DOHH2 (cell line): ENCODE data around the gene BLNK.

ENCODE experiments used
- H3F3A ChIP-seq: fragments of 200-600 bp; sonication (generic), shearing (Covaris generic); 2 replicates; pipeline ENCODE4 v1.6.0; 2016; ENCODE audit warnings: antibody characterized with exemption, mild to moderate bottlenecking; ENCODE audit not compliant: control insufficient read depth, insufficient read depth
- H3K27ac ChIP-seq: fragments of 200-600 bp; sonication (generic); 2 replicates; pipeline ENCODE4 v1.5.1; 2014; ENCODE audit warnings: low read depth, mild to moderate bottlenecking, low read length, moderate library complexity
- H3K27me3 ChIP-seq: fragments of 200-600 bp; sonication (generic); 2 replicates; pipeline ENCODE4 v1.6.1; 2014; ENCODE audit warnings: mild to moderate bottlenecking, low read length, mixed read lengths; ENCODE audit not compliant: control insufficient read depth
- H3K36me3 ChIP-seq: fragments of 200-600 bp; sonication (generic); 2 replicates; pipeline ENCODE4 v1.6.1; 2014; ENCODE audit warnings: mild to moderate bottlenecking, low read length, moderate library complexity, mixed read lengths; ENCODE audit not compliant: control insufficient read depth
- H3K4me1 ChIP-seq: fragments of 200-600 bp; sonication (generic); 2 replicates; pipeline ENCODE4 v1.6.1; 2014; ENCODE audit warnings: mild to moderate bottlenecking, low read length, mixed read lengths; ENCODE audit not compliant: control insufficient read depth
- H3K4me2 ChIP-seq: fragments of 200-600 bp; sonication (generic); 2 replicates; pipeline ENCODE4 v1.6.0; 2014; ENCODE audit warnings: mild to moderate bottlenecking, low read length, moderate library complexity
- H3K4me3 ChIP-seq: fragments of 200-600 bp; sonication (generic); 2 replicates; pipeline ENCODE4 v1.5.1; 2014; ENCODE audit warnings: mild to moderate bottlenecking, low read length, mixed read lengths
- H3K79me2 ChIP-seq: fragments of 200-600 bp; sonication (generic); 2 replicates; pipeline ENCODE4 v1.6.1; 2014; ENCODE audit warnings: mild to moderate bottlenecking, low read length, mixed read lengths; ENCODE audit not compliant: control insufficient read depth
- H3K9me2 ChIP-seq: fragments of 200-600 bp; sonication (generic); replicated peaks from 2 replicates; pipeline ENCODE4 v1.6.1; 2014; ENCODE audit warnings: mild to moderate bottlenecking, low read length, mixed read lengths; ENCODE audit not compliant: control insufficient read depth
- H3K9me3 ChIP-seq: fragments of 200-600 bp; sonication (generic); 2 replicates; pipeline ENCODE4 v1.6.1; 2014; ENCODE audit warnings: antibody characterized with exemption, low read length, mixed read lengths; ENCODE audit not compliant: control insufficient read depth, insufficient read depth
- H4K20me1 ChIP-seq: fragments of 200-600 bp; sonication (generic); 2 replicates; pipeline ENCODE4 v1.6.0; 2014; ENCODE audit warnings: low read depth, mild to moderate bottlenecking, antibody characterized with exemption, low read length, moderate library complexity; ENCODE audit not compliant: control insufficient read depth, insufficient read depth
- CTCF ChIP-seq: fragments of 200-600 bp; sonication (generic); IDR thresholded peaks from one replicate; pipeline ENCODE4 v1.5.1; 2014; ENCODE audit warnings: antibody characterized with exemption, mild to moderate bottlenecking, low read depth, low read length; ENCODE audit not compliant: poor library complexity, severe bottlenecking
- EZH2phosphoT487 ChIP-seq: fragments of 200-600 bp; sonication (generic); IDR thresholded peaks from 2 replicates; pipeline ENCODE4 v1.6.1; 2017; ENCODE audit warnings: borderline replicate concordance, mild to moderate bottlenecking, antibody characterized with exemption, low read length, moderate library complexity, mixed read lengths

Gene BLNK

GRCh38 chr10:96283756-96284155 is 12.4 kb upstream of the BLNK start:
- no peak overlapping the region; the same call in 1 of the 2 replicates for H3K27ac ChIP-seq
- no peak for TF ChIP-seq CTCF
- no peak for TF ChIP-seq EZH2phosphoT487
- peaks cover 9% of the 10 kb centered on the region for H3K79me2 ChIP-seq
- H3K27me3 ChIP-seq = no peaks in the 10 kb centered on the region
- H3K4me3 ChIP-seq = peak overlapping the region; percentile 16; the same call in 1 of the 2 replicates
- H3K36me3 ChIP-seq = 0 out of 2 replicates have a peak, but pooled peaks cover 5% of the 10 kb centered on the region
- no peaks in the 10 kb centered on the region for H3K9me3 ChIP-seq
- H3K4me1 ChIP-seq = peaks cover 87% of the 10 kb centered on the region
- H3K9me2 ChIP-seq = no peaks in the 10 kb centered on the region
- H4K20me1 ChIP-seq = no peaks in the 10 kb centered on the region
- peak overlapping the region; percentile 35 for H3K4me2 ChIP-seq
- peaks cover 27% of the 10 kb centered on the region for H3F3A ChIP-seq

GRCh38 chr10:96283351-96283750 is 12.0 kb upstream of the BLNK start:
- TF ChIP-seq EZH2phosphoT487 = no peak
- no peak for TF ChIP-seq CTCF
- H3K27me3 ChIP-seq = no peaks in the 10 kb centered on the region

GRCh38 chr10:96281444-96282029 is 10.2 kb upstream of the BLNK start:
- Histone ChIP-seq H4K20me1 (no peaks in the 10 kb centered on the region), H3K4me1 (peaks cover 93% of the 10 kb centered on the region), H3K79me2 (peaks cover 9% of the 10 kb centered on the region), H3K9me3 (peaks cover 3% of the 10 kb centered on the region; the same call in 1 of the 2 replicates), H3K4me2 (no peak overlapping the region), H3K9me2 (no peaks in the 10 kb centered on the region), H3F3A (peaks cover 8% of the 10 kb centered on the region), H3K27me3 (no peaks in the 10 kb centered on the region), H3K27ac (no peak overlapping the region), H3K4me3 (no peak overlapping the region), H3K36me3 (peaks cover 6% of the 10 kb centered on the region; the same call in 1 of the 2 replicates)
- no peak for TF ChIP-seq EZH2phosphoT487
- TF ChIP-seq CTCF = no peak

More at GRCh38 chr10:96283351-96283750, 12.0 kb upstream of the BLNK start:
- Histone ChIP-seq H3K27ac (no peak overlapping the region), H3K79me2 (peaks cover 9% of the 10 kb centered on the region), H3K4me3 (peak overlapping the region; percentile 16; the same call in 1 of the 2 replicates), H3K4me2 (peak overlapping the region; percentile 35), H3K36me3 (0 out of 2 replicates have a peak, but pooled peaks cover 5% of the 10 kb centered on the region), H3K9me2 (no peaks in the 10 kb centered on the region), H4K20me1 (no peaks in the 10 kb centered on the region), H3K9me3 (no peaks in the 10 kb centered on the region), H3K4me1 (peaks cover 87% of the 10 kb centered on the region), H3F3A (peaks cover 25% of the 10 kb centered on the region)
